Measurements from ENCODE around the gene RIPK4. TPM values are rescaled to one million over a fixed set of nuclear protein-coding genes. Genes with fewer than 3 reads are reported as not detected.
A peak's percentile ranks its signal among the peaks of the same experiment; 100 is the strongest.

Gene RIPK4
- total and polyA plus RNA-seq, 8 donors: 8.7 to 37.6 (median 21.2) TPM

- no peak for TF ChIP-seq POLR2A (IDR thresholded peaks at IDR 0.05)
- no peak for TF ChIP-seq POLR2AphosphoS5 (IDR thresholded peaks at IDR 0.05)
- no peak for TF ChIP-seq CTCF (IDR thresholded peaks at IDR 0.05)
- TF ChIP-seq EP300 (IDR thresholded peaks at IDR 0.05): no peak
- no peak for DNase-seq
- Histone ChIP-seq H3K27me3 (peaks cover 0 to 54% (median 8%) of the 10 kb centered on the region in 3 donors), H3K9me3 (peaks cover 0 to 7% (median 6%) of the 10 kb centered on the region in 4 donors), H3K27ac (peak overlapping the region in 4 of 5 donors; percentile 39 to 66 (median 54)), H3K4me1 (peaks cover 14 to 33% (median 21%) of the 10 kb centered on the region in 4 donors), H3K4me3 (no peak overlapping the region), H3K36me3 (no peaks in the 10 kb centered on the region)
- intact Hi-C loops (cut with DNase I; ENCODE audit: low total_unique reads): no loop called here
- WGBS, 5 donors: 61 to 65% (median 63%) methylated on average over 13 to 17 of the region's 17 CpGs
Measured at GRCh38 chr21:41729701-41730366, 37.0 kb downstream of the RIPK4 start.

GRCh38 chr21:41727784-41728763 is 38.8 kb downstream of the RIPK4 start:
- peaks cover 0 to 7% (median 6%) of the 10 kb centered on the region in 4 donors for H3K9me3 ChIP-seq
- H3K27me3 ChIP-seq: peaks cover 0 to 57% (median 8%) of the 10 kb centered on the region in 3 donors
- H3K4me1 ChIP-seq: peaks cover 14 to 33% (median 21%) of the 10 kb centered on the region in 4 donors
- DNase-seq: no peak
- intact Hi-C loops (cut with DNase I; ENCODE audit: low total_unique reads): no loop called here
- no peaks in the 10 kb centered on the region for H3K36me3 ChIP-seq
- peak overlapping the region in 3 of 5 donors; percentile 72 to 77 (median 76) for H3K27ac ChIP-seq
- H3K4me3 ChIP-seq: no peak overlapping the region
- WGBS, 5 donors: 69 to 78% (median 74%) methylated on average over 28 to 31 of the region's 31 CpGs
- TF ChIP-seq POLR2AphosphoS5 (IDR thresholded peaks at IDR 0.05) (no peak), CTCF (IDR thresholded peaks at IDR 0.05) (no peak), POLR2A (IDR thresholded peaks at IDR 0.05) (no peak), EP300 (IDR thresholded peaks at IDR 0.05) (no peak)

- Histone ChIP-seq H3K4me1 (peaks cover 14 to 35% (median 21%) of the 10 kb centered on the region in 4 donors), H3K27me3 (peaks cover 0 to 57% (median 8%) of the 10 kb centered on the region in 3 donors), H3K27ac (peak overlapping the region; percentile 27 to 77 (median 72)), H3K4me3 (no peak overlapping the region), H3K36me3 (no peaks in the 10 kb centered on the region), H3K9me3 (peaks cover 0 to 7% (median 4%) of the 10 kb centered on the region in 4 donors)
- no peak for TF ChIP-seq EP300 (IDR thresholded peaks at IDR 0.05)
- no peak for TF ChIP-seq POLR2A (IDR thresholded peaks at IDR 0.05)
- TF ChIP-seq POLR2AphosphoS5 (IDR thresholded peaks at IDR 0.05): peak in 1 of 3 donors; percentile 16
- DNase-seq: peak; percentile 62 to 80
- 33 to 52% (median 48%) methylated on average over 17 to 24 of the region's 24 CpGs for WGBS, 5 donors
- intact Hi-C loops (cut with DNase I; ENCODE audit: low total_unique reads): no loop called here
Measured at GRCh38 chr21:41726970-41727783, 39.7 kb downstream of the RIPK4 start.

- H3K36me3 ChIP-seq: no peaks in the 10 kb centered on the region
- 49 to 79% (median 69%) methylated on average over 9 of the region's 9 CpGs for WGBS, 5 donors
- intact Hi-C loops (cut with DNase I; ENCODE audit: low total_unique reads): no loop called here
Measured at GRCh38 chr21:41726630-41726969, 40.3 kb downstream of the RIPK4 start.

More at GRCh38 chr21:41726630-41726969, 40.3 kb downstream of the RIPK4 start:
- Histone ChIP-seq H3K27me3 (peaks cover 0 to 60% (median 8%) of the 10 kb centered on the region in 3 donors), H3K4me1 (peaks cover 14 to 37% (median 21%) of the 10 kb centered on the region in 4 donors), H3K27ac (peak overlapping the region; percentile 27 to 77 (median 72)), H3K9me3 (peaks cover 0 to 4% (median under 1%) of the 10 kb centered on the region in 4 donors), H3K4me3 (no peak overlapping the region)
- DNase-seq: no peak
- TF ChIP-seq POLR2AphosphoS5 (IDR thresholded peaks at IDR 0.05) (no peak), CTCF (IDR thresholded peaks at IDR 0.05) (no peak), EP300 (IDR thresholded peaks at IDR 0.05) (no peak), POLR2A (IDR thresholded peaks at IDR 0.05) (no peak)
